Smooth muscle cell (in vitro differentiated cells): ENCODE measurements around the gene CSF3R. TPM values are rescaled to one million over a fixed set of nuclear protein-coding genes. Genes with fewer than 3 reads are reported as not detected.

Experiments used
- DNase-seq: peaks from one replicate; lab custom pipeline; 2025; ENCODE audit not compliant: unreplicated experiment; lab: John Stamatoyannopoulos, UW
- H2AFZ ChIP-seq: fragments of 200-600 bp; sonication (generic); 2 replicates; pipeline ENCODE4 v1.6.0; 2016; ENCODE audit warnings: antibody characterized with exemption, low read depth, mild to moderate bottlenecking
- H3F3A ChIP-seq: fragments of 200-600 bp; sonication (generic); 2 replicates; pipeline ENCODE4 v1.6.0; 2017; ENCODE audit warnings: antibody characterized with exemption, low read depth
- H3K27ac ChIP-seq: fragments of 200-600 bp; sonication (generic); 2 replicates; pipeline ENCODE4 v1.5.1; 2016; ENCODE audit warnings: low read depth, mild to moderate bottlenecking
- H3K27me3 ChIP-seq: fragments of 200-600 bp; sonication (generic); 2 replicates; pipeline ENCODE4 v1.6.1; 2016; ENCODE audit warnings: low read depth, mild to moderate bottlenecking
- H3K36me3 ChIP-seq: fragments of 200-600 bp; sonication (generic); 2 replicates; pipeline ENCODE4 v1.5.1; 2016; ENCODE audit warnings: low read depth
- H3K4me1 ChIP-seq: fragments of 200-600 bp; sonication (generic); 2 replicates; pipeline ENCODE4 v1.5.1; 2016; ENCODE audit warnings: low read depth
- H3K4me2 ChIP-seq: fragments of 200-600 bp; sonication (generic); 2 replicates; pipeline ENCODE4 v1.6.0; 2016; ENCODE audit warnings: mild to moderate bottlenecking
- H3K4me3 ChIP-seq: fragments of 200-600 bp; sonication (generic); 2 replicates; pipeline ENCODE4 v1.5.1; 2016; ENCODE audit warnings: mild to moderate bottlenecking
- H3K79me2 ChIP-seq: fragments of 200-600 bp; sonication (generic); 2 replicates; pipeline ENCODE4 v1.6.0; 2016; ENCODE audit warnings: low read depth, mild to moderate bottlenecking
- H3K9ac ChIP-seq: fragments of 200-600 bp; sonication (generic); 2 replicates; pipeline ENCODE4 v1.6.0; 2016; ENCODE audit warnings: low read depth
- H3K9me3 ChIP-seq: fragments of 200-600 bp; sonication (generic); replicated peaks from 2 replicates; pipeline ENCODE4 v1.5.1; 2016; ENCODE audit warnings: low read depth
- H4K20me1 ChIP-seq: fragments of 200-600 bp; sonication (generic); 2 replicates; pipeline ENCODE4 v1.6.0; 2016; ENCODE audit warnings: low read depth
- CTCF ChIP-seq: fragments of 200-600 bp; sonication (generic); IDR thresholded peaks from 2 replicates; pipeline ENCODE4 v1.5.1; 2017; ENCODE audit warnings: borderline replicate concordance, mild to moderate bottlenecking, antibody characterized with exemption; ENCODE audit not compliant: insufficient read depth, poor library complexity, severe bottlenecking
- WGBS: methylation state at CpG from one replicate; pipeline ENCODE4 v1.1.7; 2016; ENCODE audit warnings: low lambda C conversion rate; 5-methylcytosine and 5-hydroxymethylcytosine counted together
- polyA plus RNA-seq: library from polyadenylated mRNA; unstranded; fragments of >200 nt; fragmentation: Nextera tagmentation; extraction: Ambion mirVana; gene quantifications from 2 replicates; pipeline ENCODE4 v1.2.1, GENCODE V29; 2016
- total RNA-seq: library from RNA; depleted of rRNA; stranded (reverse); fragments of >200 nt; gene quantifications from 2 replicates; pipeline ENCODE4 v1.2.3, GENCODE V29; 2014

The CSF3R gene
- total and polyA plus RNA-seq, 2 experiments from 2014 or later = 0.46 to 6.7 TPM

GRCh38 chr1:36522021-36522420 is 39.3 kb upstream of the CSF3R start:
- H3K27me3 ChIP-seq = no peaks in the 10 kb centered on the region
- no peak for TF ChIP-seq CTCF
- H3K4me2 ChIP-seq = no peak overlapping the region
- H3K27ac ChIP-seq = no peak overlapping the region
- H3K9ac ChIP-seq = no peak overlapping the region
- no peaks in the 10 kb centered on the region for H3K9me3 ChIP-seq
- H3F3A ChIP-seq = no peaks in the 10 kb centered on the region
- H2AFZ ChIP-seq = no peak overlapping the region
- no peaks in the 10 kb centered on the region for H3K36me3 ChIP-seq
- H3K4me3 ChIP-seq = no peak overlapping the region
- DNase-seq = no peak
- 98% methylated on average over 8 of the region's 8 CpGs for WGBS
- H3K4me1 ChIP-seq = peaks cover 8% of the 10 kb centered on the region
- H4K20me1 ChIP-seq = no peaks in the 10 kb centered on the region
- no peaks in the 10 kb centered on the region for H3K79me2 ChIP-seq

GRCh38 chr1:36520771-36521420 is 38.2 kb upstream of the CSF3R start:
- TF ChIP-seq CTCF = no peak

GRCh38 chr1:36520056-36520455 is 37.3 kb upstream of the CSF3R start:
- H3K9ac ChIP-seq = no peak overlapping the region
- no peaks in the 10 kb centered on the region for H3K27me3 ChIP-seq
- H3K4me1 ChIP-seq = peaks cover 8% of the 10 kb centered on the region
- no peaks in the 10 kb centered on the region for H3F3A ChIP-seq
- no peaks in the 10 kb centered on the region for H3K79me2 ChIP-seq
- no peak overlapping the region for H2AFZ ChIP-seq
- TF ChIP-seq CTCF = no peak
- no peak overlapping the region for H3K4me3 ChIP-seq
- WGBS = 77% methylated on average over 8 of the region's 8 CpGs
- H3K36me3 ChIP-seq = no peaks in the 10 kb centered on the region
- DNase-seq = no peak
- H3K4me2 ChIP-seq = no peak overlapping the region
- no peaks in the 10 kb centered on the region for H3K9me3 ChIP-seq
- no peaks in the 10 kb centered on the region for H4K20me1 ChIP-seq
- no peak overlapping the region for H3K27ac ChIP-seq

More at GRCh38 chr1:36520771-36521420, 38.2 kb upstream of the CSF3R start:
- Histone ChIP-seq H3K9ac (no peak overlapping the region), H4K20me1 (no peaks in the 10 kb centered on the region), H3K27me3 (no peaks in the 10 kb centered on the region), H3K4me1 (peaks cover 8% of the 10 kb centered on the region), H2AFZ (no peak overlapping the region), H3K27ac (no peak overlapping the region), H3F3A (no peaks in the 10 kb centered on the region), H3K4me2 (no peak overlapping the region), H3K36me3 (no peaks in the 10 kb centered on the region), H3K9me3 (no peaks in the 10 kb centered on the region), H3K79me2 (no peaks in the 10 kb centered on the region), H3K4me3 (no peak overlapping the region)
- 88% methylated on average over 12 of the region's 12 CpGs for WGBS
- no peak for DNase-seq
